LoVo (cell line): Measurements from ENCODE around the gene LYPD8.

ENCODE experiments used
- DNase-seq: peaks from one replicate; pipeline ENCODE4 v3.0.0-alpha.2; 2016; ENCODE audit warnings: low spot score

LYPD8 gene

GRCh38 chr1:248697907-248698306 is 57.7 kb downstream of the LYPD8 start:
- DNase-seq, result no peak

- no peak for DNase-seq
Observed at GRCh38 chr1:248696774-248697173, 58.8 kb downstream of the LYPD8 start.

GRCh38 chr1:248696261-248696660 is 59.3 kb downstream of the LYPD8 start:
- peak; percentile 39 for DNase-seq

- DNase-seq, result no peak
Observed at GRCh38 chr1:248695451-248696132, 60.0 kb downstream of the LYPD8 start.

GRCh38 chr1:248691567-248692155 is 63.9 kb downstream of the LYPD8 start:
- DNase-seq, result no peak
